Endothelial cell of umbilical vein (primary cell): Measurements from ENCODE around the gene SPG11. TPM values are rescaled to one million over a fixed set of nuclear protein-coding genes. Genes with fewer than 3 reads are reported as not detected.

Experiments used
- BruUV-seq: library from RNA; stranded (reverse); fragments of 400-500 nt; replicated peaks from 2 replicates; lab custom pipeline; 2021; lab: Mats Ljungman, UMichigan
- CTCF ChIA-PET: fragments of 300-600, 350-600 bp; sonication (Branson Sonifier 250); formaldehyde crosslinking; loops from one replicate; lab custom pipeline; 2021; ENCODE audit warnings: antibody characterized with exemption, inconsistent platforms; lab: Charles Lee
- POLR2A ChIA-PET: fragments of 300-600, 350-600 bp; sonication (Branson Sonifier 250); formaldehyde crosslinking; loops from one replicate; lab custom pipeline; 2021; ENCODE audit warnings: antibody characterized with exemption, inconsistent platforms; lab: Charles Lee
- DNase-seq: peaks from one replicate; pipeline ENCODE4 v3.0.0-alpha.2; 2011; ENCODE audit warnings: low read depth, low spot score
- FAIRE-seq: peaks from 2 replicates; lab custom pipeline; 2011; peaks lifted over from hg19 to GRCh38; lab: Jason Lieb, UNC
- H2AFZ ChIP-seq: 2 replicates; pipeline ENCODE4 v1.6.0; 2012; ENCODE audit warnings: low read depth, low read length, control low read depth, inconsistent platforms
- H3K27ac ChIP-seq: 2 replicates; pipeline ENCODE4 v1.5.1; 2011; ENCODE audit warnings: low read depth, mild to moderate bottlenecking, control low read depth, low read length, moderate library complexity; ENCODE audit not compliant: insufficient read depth
- H3K27me3 ChIP-seq, 2 experiments: 2 replicates each; pipeline versions ENCODE4 v1.6.0 to v1.6.1; 2011; ENCODE audit warnings: low read length in 2 of 2, mixed read lengths in 1 of 2; ENCODE audit not compliant: control insufficient read depth in 2 of 2, insufficient read depth in 2 of 2
- H3K36me3 ChIP-seq, 2 experiments: 2 replicates in 1 of 2; 3 replicates in 1 of 2; pipeline ENCODE4 v1.5.1; 2011; ENCODE audit warnings: low read length in 2 of 2, mild to moderate bottlenecking in 1 of 2, moderate library complexity in 1 of 2; ENCODE audit not compliant: control insufficient read depth in 2 of 2, insufficient read depth in 2 of 2; ENCODE audit errors: extremely low read depth in 1 of 2
- H3K4me1 ChIP-seq: 3 replicates; pipeline ENCODE4 v1.5.1; 2011; ENCODE audit warnings: mild to moderate bottlenecking, low read length; ENCODE audit not compliant: control insufficient read depth, insufficient read depth; ENCODE audit errors: extremely low read depth
- H3K4me2 ChIP-seq: 2 replicates; pipeline ENCODE4 v1.6.1; 2011; ENCODE audit warnings: low read length, control low read depth, mixed read lengths; ENCODE audit not compliant: insufficient read depth
- H3K4me3 ChIP-seq, 3 experiments: fragments of 200-600 bp in 1 of 3; sonication (generic), shearing (Covaris generic) in 1 of 3; replicated peaks in 1 of 3; 2 replicates each; pipeline ENCODE4 v1.5.1; 2011 to 2016; ENCODE audit warnings: control low read depth in 3 of 3, low read length in 3 of 3, mild to moderate bottlenecking in 2 of 3, inconsistent platforms in 1 of 3, low read depth in 1 of 3, moderate library complexity in 1 of 3; ENCODE audit not compliant: insufficient read depth in 1 of 3
- H3K79me2 ChIP-seq: 2 replicates; pipeline ENCODE4 v1.6.0; 2012; ENCODE audit warnings: low read length, inconsistent platforms; ENCODE audit not compliant: control insufficient read depth, insufficient read depth
- H3K9ac ChIP-seq: replicated peaks from 2 replicates; pipeline ENCODE3; 2011; ENCODE audit warnings: low read length, control low read depth; ENCODE audit not compliant: insufficient read depth; ENCODE audit errors: extremely low read depth
- H3K9me1 ChIP-seq: replicated peaks from 3 replicates; pipeline ENCODE4 v1.6.0; 2011; ENCODE audit warnings: mild to moderate bottlenecking, low read length; ENCODE audit not compliant: control insufficient read depth, insufficient read depth; ENCODE audit errors: extremely low read depth
- H3K9me3 ChIP-seq: replicated peaks from 2 replicates; pipeline ENCODE4 v1.5.1; 2012; ENCODE audit warnings: low read length, inconsistent platforms; ENCODE audit not compliant: control insufficient read depth, insufficient read depth
- H4K20me1 ChIP-seq: replicated peaks from 2 replicates; pipeline ENCODE3; 2011; ENCODE audit warnings: mild to moderate bottlenecking, low read length; ENCODE audit not compliant: control insufficient read depth, insufficient read depth; ENCODE audit errors: extremely low read depth
- GATA2 ChIP-seq: IDR thresholded peaks from 2 replicates; pipeline ENCODE4 v1.7.0; 2011; ENCODE audit warnings: low read depth, mild to moderate bottlenecking, moderate library complexity, mixed read lengths, low read length; ENCODE audit not compliant: insufficient read length, insufficient read depth
- POLR2A ChIP-seq: IDR thresholded peaks from 2 replicates; pipeline ENCODE4 v1.6.1; 2012; ENCODE audit warnings: low read depth, mild to moderate bottlenecking, control low read depth, low read length
- POLR2AphosphoS5 ChIP-seq: IDR thresholded peaks from 2 replicates; pipeline ENCODE4 v1.6.1; 2012; ENCODE audit warnings: low read depth, mild to moderate bottlenecking, control low read depth, low read length, moderate library complexity; ENCODE audit not compliant: insufficient read depth
- dilution Hi-C: fragments of 300-500 bp; cut with MboI; formaldehyde crosslinking; loops from one replicate; pipeline ENCODE4 v1.15.0; 2019; ENCODE audit warnings: low sequenced_read_pairs; ENCODE audit not compliant: extremely low pct_ligation_motif_present
- intact Hi-C: fragments of 100-400 bp; cut with micrococcal nuclease; formaldehyde crosslinking; loops from one replicate; pipeline ENCODE4 v1.10.0; 2022
- polyA plus RNA-seq, 4 experiments: library from polyadenylated mRNA; depleted of rRNA in 3 of 4; stranded (reverse) in 3 of 4; unstranded in 1 of 4; fragments of >200 nt; gene quantifications; 2 replicates each; pipeline versions ENCODE4 v1.2.1 to v1.2.3, GENCODE V29; 2011 to 2012; ENCODE audit warnings: missing spikeins in 1 of 4
- total RNA-seq: library from RNA; stranded (reverse); gene quantifications from 2 replicates; pipeline ENCODE4 v1.2.3, GENCODE V29; 2021
- TF ChIP-seq, protein P1 (sequence below), 2 donors: IDR thresholded peaks; 1 replicate in 1 of 2; 2 replicates in 1 of 2; pipeline ENCODE4 v1.5.1; 2011; ENCODE audit warnings: low read length in 2 of 2, mild to moderate bottlenecking in 2 of 2, moderate library complexity in 2 of 2, control low read depth in 1 of 2, inconsistent platforms in 1 of 2, low read depth in 1 of 2; ENCODE audit not compliant: insufficient read depth in 1 of 2; ENCODE audit errors: extremely low read depth in 1 of 2

Gene SPG11
- total and polyA plus RNA-seq, 2 donors (not counting 3 experiments of a cell fraction or from before 2014, with no cell fraction given) = 30.7 to 53.5 TPM

DNA sequence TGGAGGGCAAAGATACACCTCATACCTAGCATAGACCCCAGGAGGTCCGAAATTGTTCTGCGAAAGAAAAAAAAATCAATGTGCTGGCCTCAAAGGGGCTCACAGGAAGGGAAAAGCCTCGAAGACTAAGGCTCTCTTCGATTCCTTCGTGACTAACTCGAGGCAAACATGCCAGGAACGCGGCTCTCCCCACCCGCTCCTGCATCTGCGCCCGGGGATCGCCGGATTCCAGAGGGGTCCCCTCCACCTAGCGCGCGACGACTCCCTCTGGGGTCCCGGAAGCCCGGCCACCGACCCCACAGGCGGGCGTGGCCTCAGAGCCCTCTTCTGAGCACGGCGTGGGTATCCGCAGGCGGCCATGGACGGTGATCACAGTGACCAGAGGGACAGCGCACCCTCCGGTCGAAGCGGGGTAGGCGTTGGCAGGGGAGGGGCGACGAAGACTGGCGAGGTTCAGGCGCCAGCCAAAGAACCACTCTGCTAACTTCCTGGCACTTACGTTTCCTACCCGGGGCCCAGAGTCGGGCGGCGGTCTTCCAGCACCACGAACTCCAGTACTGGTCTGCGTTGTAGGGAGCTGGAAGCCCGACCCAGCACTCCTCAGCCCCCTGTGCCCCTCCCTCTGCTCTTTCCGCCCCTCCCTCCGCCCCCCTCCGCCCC, 127.0 kb downstream of the SPG11 start:
- no peak for FAIRE-seq
- peaks cover 49% of the 10 kb centered on the region for H3K79me2 ChIP-seq
- TSS peak; percentile 72 for BruUV-seq

More for the DNA sequence above, 127.0 kb downstream of the SPG11 start:
- dilution Hi-C loops = no loop called here
- peak overlapping the region; percentile 71 for H2AFZ ChIP-seq
- DNase-seq = peak; percentile 92
- CTCF ChIA-PET = interaction anchor here (0.6 to 2.2 kb wide), 6 partner anchors 8 to 47 kb away, joined by 3 to 13 read pairs (median 4); no protein-coding TSS in a partner anchor
- TF ChIP-seq POLR2AphosphoS5 (peak; percentile 55), POLR2A (peak; percentile 92), GATA2 (no peak)
- TF ChIP-seq, protein P1, sequence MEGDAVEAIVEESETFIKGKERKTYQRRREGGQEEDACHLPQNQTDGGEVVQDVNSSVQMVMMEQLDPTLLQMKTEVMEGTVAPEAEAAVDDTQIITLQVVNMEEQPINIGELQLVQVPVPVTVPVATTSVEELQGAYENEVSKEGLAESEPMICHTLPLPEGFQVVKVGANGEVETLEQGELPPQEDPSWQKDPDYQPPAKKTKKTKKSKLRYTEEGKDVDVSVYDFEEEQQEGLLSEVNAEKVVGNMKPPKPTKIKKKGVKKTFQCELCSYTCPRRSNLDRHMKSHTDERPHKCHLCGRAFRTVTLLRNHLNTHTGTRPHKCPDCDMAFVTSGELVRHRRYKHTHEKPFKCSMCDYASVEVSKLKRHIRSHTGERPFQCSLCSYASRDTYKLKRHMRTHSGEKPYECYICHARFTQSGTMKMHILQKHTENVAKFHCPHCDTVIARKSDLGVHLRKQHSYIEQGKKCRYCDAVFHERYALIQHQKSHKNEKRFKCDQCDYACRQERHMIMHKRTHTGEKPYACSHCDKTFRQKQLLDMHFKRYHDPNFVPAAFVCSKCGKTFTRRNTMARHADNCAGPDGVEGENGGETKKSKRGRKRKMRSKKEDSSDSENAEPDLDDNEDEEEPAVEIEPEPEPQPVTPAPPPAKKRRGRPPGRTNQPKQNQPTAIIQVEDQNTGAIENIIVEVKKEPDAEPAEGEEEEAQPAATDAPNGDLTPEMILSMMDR (IDR thresholded peaks at IDR 0.05; ENCODE audit: extremely low read depth in 1 of 2, insufficient read depth in 1 of 2, low read depth in 1 of 2, low read length in 2 of 2) = peak; percentile 20 to 56
- H3K27me3 ChIP-seq = no peaks in the 10 kb centered on the region
- H3K36me3 ChIP-seq = peaks cover 0 to 3% of the 10 kb centered on the region in 2 experiments
- POLR2A ChIA-PET = interaction anchor here (0.5 to 1.8 kb wide), 6 partner anchors 8 to 240 kb away, joined by 3 to 12 read pairs (median 6); partner anchors contain the start of gene CTDSPL2
- intact Hi-C loops = loop anchor here (1.0 kb wide), 1 partner anchor 109 kb away; the partner anchor contains the start of gene CTDSPL2
- H3K4me2 ChIP-seq = peak overlapping the region; percentile 96
- peak overlapping the region; percentile 68 to 92 (median 92) for H3K4me3 ChIP-seq
- peaks cover 28% of the 10 kb centered on the region for H3K4me1 ChIP-seq
- no peaks in the 10 kb centered on the region for H3K9me1 ChIP-seq
- peak overlapping the region; percentile 77 for H3K27ac ChIP-seq
- no peaks in the 10 kb centered on the region for H3K9me3 ChIP-seq
- peaks cover 4% of the 10 kb centered on the region for H4K20me1 ChIP-seq
- peak overlapping the region; percentile 87 for H3K9ac ChIP-seq
